ENCODE data around the gene DNAAF5.
"Not testable (repeated sequence)": the region's sequence is repeated elsewhere in the genome, so short reads cannot be mapped to it uniquely, and the experiment has no call there.

The DNAAF5 gene

GRCh38 chr7:747186-747585 lies 20.7 kb downstream of the DNAAF5 start:
- no peak for DNase-seq (ENCODE audit: low read depth)

GRCh38 chr7:748446-748845 lies 21.9 kb downstream of the DNAAF5 start:
- DNase-seq (ENCODE audit: low read depth) = no peak

- DNase-seq (ENCODE audit: low read depth) = no peak
Measured at GRCh38 chr7:749140-749551, 22.6 kb downstream of the DNAAF5 start.

GRCh38 chr7:750111-750905 lies 23.8 kb downstream of the DNAAF5 start:
- DNase-seq (ENCODE audit: low read depth) = no peak

- peak; percentile 10 for DNase-seq (ENCODE audit: low read depth)
Measured at GRCh38 chr7:751826-752225, 25.3 kb downstream of the DNAAF5 start.

GRCh38 chr7:752256-752655 lies 25.8 kb downstream of the DNAAF5 start:
- DNase-seq (ENCODE audit: low read depth) = not testable (repeated sequence)

GRCh38 chr7:753190-753589 lies 26.7 kb downstream of the DNAAF5 start:
- no peak for DNase-seq (ENCODE audit: low read depth)

GRCh38 chr7:754531-755412 lies 28.3 kb downstream of the DNAAF5 start:
- no peak for DNase-seq (ENCODE audit: low read depth)

GRCh38 chr7:755413-755805 lies 28.9 kb downstream of the DNAAF5 start:
- no peak for DNase-seq (ENCODE audit: low read depth)

- no peak for DNase-seq (ENCODE audit: low read depth)
Measured at GRCh38 chr7:756231-756927, 29.9 kb downstream of the DNAAF5 start.

- no peak for DNase-seq (ENCODE audit: low read depth)
Measured at GRCh38 chr7:756928-757560, 30.5 kb downstream of the DNAAF5 start.

- DNase-seq (ENCODE audit: low read depth) = no peak
Measured at GRCh38 chr7:757741-758163, 31.3 kb downstream of the DNAAF5 start.

GRCh38 chr7:759569-759968 lies 33.1 kb downstream of the DNAAF5 start:
- no peak for DNase-seq (ENCODE audit: low read depth)

- no peak for DNase-seq (ENCODE audit: low read depth)
Measured at GRCh38 chr7:760006-760405, 33.5 kb downstream of the DNAAF5 start.

- DNase-seq (ENCODE audit: low read depth) = no peak
Measured at GRCh38 chr7:761101-761500, 34.6 kb downstream of the DNAAF5 start.

- no peak for DNase-seq (ENCODE audit: low read depth)
Measured at GRCh38 chr7:761631-762030, 35.1 kb downstream of the DNAAF5 start.

- no peak for DNase-seq (ENCODE audit: low read depth)
Measured at GRCh38 chr7:762885-763284, 36.4 kb downstream of the DNAAF5 start.

- no peak for DNase-seq (ENCODE audit: low read depth)
Measured at GRCh38 chr7:763762-764161, 37.3 kb downstream of the DNAAF5 start.

- no peak for DNase-seq (ENCODE audit: low read depth)
Measured at GRCh38 chr7:765383-765782, 38.9 kb downstream of the DNAAF5 start.

- peak; percentile 13 for DNase-seq (ENCODE audit: low read depth)
Measured at GRCh38 chr7:767580-767940, 41.1 kb downstream of the DNAAF5 start.

- DNase-seq (ENCODE audit: low read depth) = peak; percentile 28
Measured at GRCh38 chr7:767941-768731, 41.6 kb downstream of the DNAAF5 start.

Data from activated T-cell treated with anti-CD3 and anti-CD28 coated beads for 48 hours (primary cell).